ENCODE measurements around the gene AURKAIP1.

DNA sequence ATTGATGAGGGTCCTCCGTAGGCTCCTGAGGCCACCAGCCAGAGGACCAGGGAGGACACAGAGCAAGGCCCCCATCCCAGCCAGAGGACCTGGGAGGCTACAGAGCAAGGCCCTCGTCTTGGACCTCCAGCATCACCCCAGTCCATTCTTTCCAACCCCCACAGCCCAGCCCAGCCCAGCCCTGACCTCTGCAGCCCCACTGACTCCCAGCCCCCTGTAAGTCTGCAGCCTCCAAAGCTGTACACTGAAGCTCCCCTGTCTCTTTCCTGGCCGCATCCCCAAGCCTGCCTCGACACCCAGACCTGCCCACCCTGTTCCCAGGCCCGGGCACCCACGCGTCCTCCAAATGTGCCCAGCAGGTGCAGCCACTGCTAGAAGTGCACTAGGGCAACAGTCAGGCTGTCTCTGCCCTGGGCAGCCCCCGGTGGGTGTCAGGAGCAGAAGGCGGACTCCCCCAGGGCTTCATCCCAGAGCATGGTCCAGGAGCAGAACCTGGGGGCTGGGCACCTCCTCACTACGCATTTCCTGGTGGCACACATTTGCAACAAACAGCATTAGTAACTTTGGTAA is 27.9 kb downstream of the AURKAIP1 start:
- TF ChIP-seq EZH2 (IDR thresholded peaks at IDR 0.05; ENCODE audit: insufficient read depth, poor library complexity, severe bottlenecking) (no peak), EZH2phosphoT487 (IDR thresholded peaks at IDR 0.05; ENCODE audit: insufficient read depth, low read depth) (no peak)

Data from GM23248 (cell line).